HG03139 (cell line): ENCODE measurements around the gene ZNF282.
A peak's percentile ranks its signal among the peaks of the same experiment; 100 is the strongest.

Experiments used
- ATAC-seq: cut with Tn5 transposase; IDR thresholded peaks from one replicate; pipeline ENCODE4 v1.9.1; 2021; ENCODE audit not compliant: unreplicated experiment

ZNF282 gene

GRCh38 chr7:149195180-149196150 lies at the start of gene ZNF282:
TSS of gene ZNF282 (plus strand) at chr7:149195546. CDS start at chr7:149195590, 44 bp downstream.
- peak; percentile 89 for ATAC-seq

- peak; percentile 60 for ATAC-seq
Observed at GRCh38 chr7:149147072-149147751, 48.1 kb upstream of the ZNF282 start, which contains the start of gene ZNF398. TSS of gene ZNF398 (plus strand) at chr7:149147453. CDS start at chr7:149147743, 290 bp downstream.

GRCh38 chr7:149147752-149148653 lies 47.3 kb upstream of the ZNF282 start:
- peak; percentile 17 for ATAC-seq

GRCh38 chr7:149150981-149151380 lies 44.4 kb upstream of the ZNF282 start:
- ATAC-seq = no peak

GRCh38 chr7:149153346-149153745 lies 42.0 kb upstream of the ZNF282 start:
- ATAC-seq = no peak

GRCh38 chr7:149154056-149154455 lies 41.3 kb upstream of the ZNF282 start:
- ATAC-seq = no peak

GRCh38 chr7:149156898-149157297 lies 38.4 kb upstream of the ZNF282 start:
- no peak for ATAC-seq

- no peak for ATAC-seq
Observed at GRCh38 chr7:149161241-149161848, 34.0 kb upstream of the ZNF282 start.

GRCh38 chr7:149166142-149166541 lies 29.2 kb upstream of the ZNF282 start:
- no peak for ATAC-seq

DNA sequence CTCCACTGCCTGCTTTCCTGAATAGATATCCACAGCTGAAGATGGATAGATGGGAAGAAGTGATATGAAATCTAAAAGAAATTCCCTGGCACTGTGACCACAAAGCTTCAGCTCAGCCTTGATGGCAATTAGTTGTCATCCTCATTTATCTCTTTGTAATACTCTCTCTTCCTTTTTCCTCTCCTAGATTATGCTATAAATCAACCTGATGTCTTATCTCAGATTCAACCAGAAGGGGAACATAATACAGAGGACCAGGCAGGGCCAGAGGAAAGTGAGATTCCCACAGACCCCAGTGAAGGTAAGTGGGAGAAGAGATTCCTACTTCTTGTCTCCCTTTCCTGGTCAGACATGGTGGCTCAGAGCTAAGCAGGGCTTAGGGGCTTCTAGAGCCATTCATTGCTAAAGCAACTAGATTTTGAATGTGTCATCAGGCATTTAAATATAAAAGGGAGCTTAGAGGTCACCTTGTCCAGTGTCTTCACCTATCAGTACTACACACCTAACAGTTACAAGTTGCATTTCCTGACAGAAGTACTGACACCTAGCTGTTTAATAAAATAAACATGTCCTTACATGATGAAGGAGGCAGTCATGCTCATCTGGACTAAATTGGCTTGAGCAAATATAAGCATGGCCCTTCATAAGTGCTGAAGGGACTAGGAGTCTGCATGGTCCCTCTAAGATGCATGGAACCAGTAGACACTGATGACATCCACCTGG lies 28.6 kb upstream of the ZNF282 start:
- ATAC-seq = no peak

- ATAC-seq = no peak
Observed at GRCh38 chr7:149171892-149172533, 23.3 kb upstream of the ZNF282 start.

- no peak for ATAC-seq
Observed at GRCh38 chr7:149172534-149172920, 22.8 kb upstream of the ZNF282 start.

DNA sequence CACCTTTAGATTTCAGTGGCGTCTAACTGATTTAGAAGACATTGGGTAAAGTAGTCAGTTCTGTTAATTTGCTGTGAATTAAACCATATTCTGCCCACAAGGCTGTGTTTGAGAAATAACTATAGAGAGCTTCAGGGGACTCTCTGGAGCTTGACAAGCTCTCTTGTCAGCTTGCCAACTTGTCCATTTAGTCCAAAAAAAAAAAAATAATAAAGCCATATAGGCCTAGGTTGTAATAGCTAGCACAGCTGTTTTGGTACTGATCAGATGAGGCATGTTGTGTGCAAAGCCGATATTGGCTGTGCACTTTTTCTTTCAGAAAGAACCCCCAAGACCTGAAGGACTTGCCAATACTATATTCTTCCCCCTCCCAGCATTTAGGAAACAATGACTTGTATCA lies 20.2 kb upstream of the ZNF282 start:
- ATAC-seq = no peak

DNA sequence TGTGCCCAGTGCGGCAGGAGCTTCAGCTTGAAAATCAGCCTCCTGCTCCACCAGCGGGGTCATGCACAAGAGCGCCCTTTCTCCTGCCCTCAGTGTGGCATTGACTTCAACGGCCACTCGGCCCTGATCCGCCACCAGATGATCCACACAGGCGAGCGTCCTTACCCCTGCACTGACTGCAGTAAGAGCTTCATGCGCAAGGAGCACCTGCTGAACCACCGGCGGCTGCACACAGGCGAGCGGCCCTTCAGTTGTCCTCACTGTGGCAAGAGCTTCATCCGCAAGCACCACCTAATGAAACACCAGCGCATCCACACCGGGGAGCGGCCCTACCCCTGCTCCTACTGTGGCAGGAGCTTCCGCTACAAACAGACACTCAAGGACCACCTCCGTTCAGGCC lies 16.1 kb upstream of the ZNF282 start:
- no peak for ATAC-seq

- no peak for ATAC-seq
Observed at GRCh38 chr7:149180722-149181449, 14.5 kb upstream of the ZNF282 start.

- no peak for ATAC-seq
Observed at GRCh38 chr7:149181450-149181790, 13.9 kb upstream of the ZNF282 start.

DNA sequence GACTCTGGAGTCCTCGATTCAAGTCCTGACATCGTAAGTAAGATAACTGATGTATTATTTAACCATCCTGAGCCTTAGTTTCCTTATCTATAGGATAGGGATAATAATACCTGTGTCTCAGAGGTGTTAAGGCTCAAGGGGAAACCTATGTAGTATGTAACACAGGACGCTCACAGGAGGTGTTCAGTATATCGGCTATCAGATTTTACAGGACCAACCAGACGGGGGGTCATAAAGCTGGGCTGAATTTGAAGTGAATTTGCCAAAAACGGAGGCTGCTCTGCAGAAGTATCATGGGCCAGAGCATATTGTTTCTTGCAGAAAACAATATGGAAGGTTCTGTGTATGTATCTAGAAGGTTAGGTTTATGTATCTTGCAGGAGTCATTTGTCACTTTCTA lies 11.1 kb upstream of the ZNF282 start:
- no peak for ATAC-seq

GRCh38 chr7:149188213-149188612 lies 7.1 kb upstream of the ZNF282 start:
- ATAC-seq = no peak
